SKM-1 (cell line): ENCODE data around the gene DAPK2.
A peak's percentile ranks its signal among the peaks of the same experiment; 100 is the strongest.

Experiments
- DNase-seq: peaks from one replicate; lab custom pipeline; 2025; ENCODE audit not compliant: unreplicated experiment; lab: John Stamatoyannopoulos, UW

DAPK2 gene

DNA sequence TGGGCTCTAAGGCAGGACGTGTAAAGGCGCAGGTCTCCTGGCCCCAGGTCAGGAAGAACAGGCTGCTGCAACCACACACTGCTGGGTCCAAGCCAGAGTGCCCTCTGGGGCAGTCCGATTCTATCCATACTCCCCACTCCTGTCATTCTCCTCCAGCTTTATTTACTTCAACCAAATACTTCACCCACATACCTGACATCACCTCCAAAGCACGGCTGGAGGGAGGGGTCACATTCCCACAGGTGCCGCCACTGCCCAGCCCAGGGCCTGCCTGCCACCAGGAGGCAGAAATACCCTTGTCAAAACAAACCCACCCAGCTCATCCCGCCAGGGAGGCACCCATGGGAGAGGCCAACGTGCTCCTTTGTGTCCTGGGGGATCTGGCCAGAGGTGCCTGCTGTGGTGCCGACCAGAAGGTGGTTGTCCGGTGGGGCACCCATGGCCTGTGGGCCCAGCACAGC lies 100.4 kb downstream of the DAPK2 start:
- no peak for DNase-seq

DNA sequence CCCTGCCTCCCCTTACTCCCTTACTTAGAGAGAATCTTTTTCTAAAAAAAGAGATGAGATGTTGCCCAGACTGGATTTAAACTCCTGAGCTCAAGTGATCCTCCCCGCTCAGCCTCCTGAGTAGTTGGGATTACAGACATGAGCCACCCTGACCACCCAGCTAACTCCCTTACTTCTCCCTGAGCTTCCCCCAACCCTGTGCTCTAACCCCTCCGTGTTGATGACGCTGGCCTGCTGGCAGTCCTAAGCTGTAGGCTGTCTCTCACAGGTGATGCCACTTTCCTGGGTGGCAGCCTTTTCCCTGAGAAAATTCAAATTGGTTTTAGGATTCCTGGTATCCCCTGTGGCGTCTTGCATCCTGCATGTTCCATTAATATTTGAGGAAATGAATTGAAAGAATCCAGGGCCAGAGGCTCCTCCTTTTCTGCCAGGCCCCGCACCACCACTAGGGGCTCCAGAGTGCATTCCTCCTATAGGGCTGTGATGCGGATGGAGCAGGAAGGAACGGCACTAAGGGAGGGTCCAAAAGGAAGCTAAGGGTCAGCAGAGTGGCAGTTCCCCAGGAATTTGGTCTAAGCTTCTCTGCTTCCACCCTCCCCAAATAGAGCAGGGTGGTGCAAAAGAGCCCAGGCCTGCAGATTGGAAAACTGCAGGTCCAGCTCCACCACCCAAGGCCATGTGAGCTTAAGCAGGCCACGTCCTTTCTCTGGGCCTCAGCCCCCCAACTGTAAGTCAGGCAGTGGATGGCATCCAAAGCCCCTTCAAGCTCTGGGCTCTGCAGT lies 101.1 kb downstream of the DAPK2 start:
- DNase-seq: peak; percentile 69

- DNase-seq: no peak
Observed at GRCh38 chr15:63944681-63944955, 101.7 kb downstream of the DAPK2 start.

DNA sequence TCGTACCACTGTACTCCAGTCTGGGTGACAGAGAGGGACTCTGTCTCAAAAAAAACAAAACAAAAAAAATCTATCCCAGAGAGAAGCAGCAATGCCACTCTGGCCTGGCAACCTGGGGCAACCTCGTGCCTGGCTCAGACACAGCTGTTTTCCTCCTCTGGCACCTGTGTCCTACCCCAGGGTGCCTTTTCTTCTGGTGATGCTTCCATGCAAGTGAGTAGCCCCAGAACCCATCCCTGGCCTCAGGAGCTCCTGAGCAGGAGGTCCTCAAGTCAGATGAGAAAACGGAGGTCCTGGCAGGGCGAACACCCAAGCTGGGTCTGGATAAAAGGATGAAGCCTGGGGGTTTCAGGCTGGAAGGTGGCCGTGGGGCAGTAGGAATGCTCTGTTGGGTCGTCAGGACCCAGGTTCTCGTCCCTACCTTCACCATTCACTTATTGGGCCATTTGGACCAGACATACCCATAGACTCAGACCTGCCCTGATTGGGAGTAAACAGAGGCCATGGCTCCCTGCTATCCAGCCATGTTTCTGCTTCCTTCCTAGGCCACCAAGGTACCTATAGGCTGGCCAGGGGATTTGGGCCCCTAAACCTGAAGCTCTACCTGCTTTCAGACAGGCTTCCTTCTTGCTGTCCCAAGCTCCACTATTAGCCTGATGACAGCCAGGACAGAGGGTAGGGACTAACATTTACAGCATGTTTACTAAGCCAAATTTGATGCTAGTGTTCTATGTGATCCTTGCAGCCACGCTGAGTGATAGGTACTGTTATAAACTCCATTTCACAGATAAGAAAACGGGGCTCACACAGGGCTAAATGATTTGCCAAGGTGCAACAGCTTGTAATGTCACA lies 102.2 kb downstream of the DAPK2 start:
- no peak for DNase-seq

DNA sequence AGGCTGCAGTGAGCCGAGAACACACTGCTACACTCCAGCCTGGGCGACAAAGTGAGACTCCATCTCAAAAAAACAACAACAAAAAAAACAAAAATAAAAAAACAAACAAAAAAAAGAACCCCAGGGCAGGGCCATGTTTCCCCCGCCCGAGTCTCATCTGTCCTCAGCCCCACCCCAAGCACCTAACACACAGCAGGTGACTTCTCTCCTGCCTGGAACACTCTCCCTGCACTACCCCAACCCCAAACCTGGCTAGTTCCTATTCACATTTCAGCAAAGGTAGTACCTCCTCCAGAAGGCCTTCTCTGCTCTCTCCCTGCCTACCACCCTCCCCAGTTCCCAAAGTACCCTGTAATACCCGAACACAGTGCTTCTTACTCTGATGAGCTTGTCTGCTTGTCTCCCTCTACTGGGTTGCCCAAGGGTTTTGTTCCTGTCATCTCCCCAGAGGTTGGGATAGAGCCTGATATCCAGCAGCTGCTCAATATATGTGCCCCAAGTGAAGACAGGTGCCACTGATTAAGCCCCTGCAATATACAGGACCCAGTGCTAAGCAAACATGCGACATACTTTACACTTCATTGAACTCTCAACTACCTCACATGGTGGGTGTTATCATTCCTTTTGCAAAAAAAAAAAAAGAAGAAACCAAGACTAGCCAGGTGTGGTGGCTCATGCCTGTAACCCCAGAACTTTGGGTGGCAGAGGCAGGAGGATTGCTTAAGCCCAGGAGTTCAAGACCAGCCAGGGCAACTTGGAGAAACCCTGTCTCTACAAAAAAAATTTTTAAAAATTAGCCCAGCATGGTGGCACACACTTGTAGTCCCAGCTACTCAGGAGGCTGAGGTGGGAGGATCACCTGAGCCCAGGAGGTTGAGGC lies 103.6 kb downstream of the DAPK2 start:
- no peak for DNase-seq

DNA sequence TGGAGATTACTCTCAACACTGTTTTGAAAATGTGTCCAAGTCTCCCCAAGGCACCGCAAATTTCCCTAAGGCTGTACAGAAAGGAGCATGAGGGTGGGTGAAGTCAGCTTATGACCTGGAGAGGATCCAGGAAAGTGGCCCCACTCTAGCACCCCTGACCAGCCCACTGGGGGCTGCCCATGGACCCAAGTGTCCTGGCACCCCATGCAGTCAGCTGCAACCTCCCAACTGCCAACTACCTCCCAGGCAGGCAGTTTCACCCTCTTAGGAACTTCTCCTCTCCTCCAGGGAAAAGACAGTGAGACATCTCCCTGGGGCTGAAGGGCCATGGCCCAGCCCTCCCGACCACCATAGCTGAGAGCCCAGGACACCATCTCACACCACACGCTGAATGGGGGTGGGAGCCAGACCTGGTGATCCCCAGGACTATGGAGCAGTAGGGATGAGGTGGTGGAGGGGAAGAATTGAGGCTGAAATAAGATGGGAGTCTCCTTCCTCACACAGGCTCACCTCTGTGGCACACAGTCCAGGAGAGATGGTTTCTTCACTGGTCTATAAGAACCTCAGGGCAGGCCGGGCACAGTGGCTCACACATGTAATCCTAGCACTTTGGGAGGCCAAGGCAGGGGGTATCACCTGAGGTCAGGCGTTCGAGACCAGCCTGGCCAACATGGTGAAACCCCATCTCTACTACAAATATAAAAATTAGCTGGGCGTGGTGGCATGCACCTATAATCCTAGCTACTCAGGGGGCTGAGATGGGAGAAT lies 104.4 kb downstream of the DAPK2 start:
- no peak for DNase-seq

DNA sequence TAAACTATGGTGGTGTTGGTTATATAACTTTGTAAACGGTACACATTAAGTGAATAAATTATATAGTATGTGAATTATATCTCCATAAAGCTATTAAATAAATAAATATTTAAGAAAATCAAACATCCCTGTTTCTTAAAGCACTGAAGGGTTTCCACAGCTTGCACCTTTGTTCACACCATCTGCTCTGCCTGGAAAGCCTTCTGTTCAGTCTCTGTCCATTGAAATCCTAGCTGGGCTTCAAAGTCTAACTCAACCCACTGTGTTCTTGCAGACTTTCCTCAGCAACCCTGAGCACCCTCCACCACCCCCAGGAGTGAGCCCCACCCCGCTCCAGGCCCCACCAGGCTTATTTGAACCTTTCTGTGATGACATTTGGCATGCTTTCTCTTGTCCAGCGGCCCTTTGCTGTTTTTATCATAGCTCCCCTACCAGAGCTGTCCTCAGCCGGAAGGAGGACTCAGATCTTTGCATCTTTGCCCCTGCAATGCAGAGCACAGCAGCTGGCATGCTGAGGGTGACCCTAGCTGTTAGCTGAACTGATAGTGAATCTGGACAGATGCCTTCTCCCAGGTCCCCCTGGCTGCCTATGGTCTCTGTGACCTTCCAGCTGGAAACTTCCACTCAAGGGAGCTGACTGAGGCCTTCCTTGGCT lies 105.2 kb downstream of the DAPK2 start:
- no peak for DNase-seq

GRCh38 chr15:63939531-63940130 lies 106.7 kb downstream of the DAPK2 start:
- no peak for DNase-seq

GRCh38 chr15:63938486-63939061 lies 107.7 kb downstream of the DAPK2 start:
- no peak for DNase-seq

DNA sequence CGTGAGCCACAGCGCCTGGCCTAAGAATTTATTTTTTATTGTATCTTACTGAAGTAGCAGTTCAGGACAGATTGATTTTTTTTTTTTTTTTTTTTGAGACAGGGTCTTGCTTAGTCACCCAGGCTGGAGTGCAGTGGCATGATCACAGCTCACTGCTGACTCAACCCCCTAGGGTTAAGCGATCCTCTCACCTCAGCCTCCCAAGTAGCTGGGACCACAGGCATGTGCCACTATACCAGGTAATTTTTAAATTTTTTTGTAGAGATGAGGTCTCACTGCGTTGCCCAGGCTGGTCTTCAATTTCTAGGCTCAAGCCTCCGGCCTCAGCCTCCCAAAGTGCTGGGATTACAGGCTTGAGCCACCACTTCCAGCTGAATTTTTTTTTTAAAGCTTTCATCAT lies 112.8 kb downstream of the DAPK2 start:
- no peak for DNase-seq

DNA sequence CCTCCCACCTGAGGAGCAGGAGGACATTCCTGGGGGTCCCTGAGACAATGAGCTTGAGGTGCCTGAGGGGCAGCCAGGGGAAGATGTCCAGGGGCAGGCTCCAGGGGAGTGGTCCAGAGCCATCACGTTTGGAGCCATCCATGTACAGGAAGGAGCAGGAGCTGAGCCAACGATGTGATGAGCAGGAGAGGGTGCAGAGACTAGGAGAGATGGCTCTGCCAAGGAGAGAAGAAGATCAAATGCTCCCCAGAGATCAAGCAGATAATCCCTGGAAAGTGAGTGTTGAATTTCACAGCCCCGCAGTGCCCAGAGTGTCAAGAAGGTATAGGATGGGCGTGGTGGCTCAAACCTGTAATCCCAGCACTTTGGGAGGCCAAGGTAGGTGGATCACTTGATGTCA lies 114.7 kb downstream of the DAPK2 start:
- DNase-seq: no peak

DNA sequence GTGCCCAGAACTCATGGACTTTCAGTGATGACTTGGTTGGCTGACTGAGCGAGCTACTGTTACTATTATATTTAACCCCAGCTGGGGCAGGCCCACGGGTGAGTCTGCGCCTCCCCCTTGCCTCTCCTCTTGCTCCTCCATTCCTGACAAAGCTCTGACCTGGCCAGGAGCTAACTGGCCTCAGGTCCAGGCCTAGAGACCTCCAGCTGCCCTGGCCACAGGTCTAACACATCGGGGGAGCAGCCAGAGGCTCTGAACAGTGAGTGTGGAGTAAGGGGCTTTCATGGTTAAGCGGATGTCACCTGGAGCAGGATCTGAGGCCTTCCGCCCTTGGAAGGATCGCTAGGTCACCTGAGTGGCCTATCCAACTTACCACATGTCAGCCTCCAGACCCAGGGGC lies 116.3 kb downstream of the DAPK2 start:
- no peak for DNase-seq

DNA sequence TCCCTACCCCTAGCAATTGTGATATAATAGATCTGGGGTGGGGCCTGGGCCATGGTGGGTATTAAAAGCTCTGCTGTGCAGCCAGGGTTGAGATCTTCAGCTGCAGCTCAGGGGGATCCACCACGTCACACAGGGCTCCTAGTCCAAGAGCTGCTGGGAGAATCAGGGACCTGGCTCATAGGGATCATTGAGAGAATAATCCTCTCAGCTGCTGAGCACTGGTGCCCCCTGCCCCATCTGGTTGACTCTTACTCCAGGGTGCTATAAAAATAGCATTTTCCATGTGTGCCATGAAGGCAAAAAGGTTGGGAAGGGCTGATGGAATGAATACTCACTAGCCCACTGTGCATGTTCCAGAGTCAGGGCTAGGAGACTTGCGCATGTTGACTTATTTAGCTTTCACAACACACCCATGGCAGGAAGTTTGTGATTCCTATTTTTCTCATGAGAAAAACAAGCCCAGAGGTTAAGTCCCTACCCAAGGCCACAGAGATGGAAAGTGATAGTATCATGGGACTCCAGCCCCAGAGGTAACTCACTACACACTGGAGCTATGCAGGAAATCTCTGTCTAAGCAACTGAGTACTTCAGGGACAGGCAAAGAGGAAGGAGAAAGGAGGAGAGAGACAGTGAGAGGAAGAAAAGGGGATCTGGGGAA lies 118.0 kb downstream of the DAPK2 start:
- DNase-seq: no peak

DNA sequence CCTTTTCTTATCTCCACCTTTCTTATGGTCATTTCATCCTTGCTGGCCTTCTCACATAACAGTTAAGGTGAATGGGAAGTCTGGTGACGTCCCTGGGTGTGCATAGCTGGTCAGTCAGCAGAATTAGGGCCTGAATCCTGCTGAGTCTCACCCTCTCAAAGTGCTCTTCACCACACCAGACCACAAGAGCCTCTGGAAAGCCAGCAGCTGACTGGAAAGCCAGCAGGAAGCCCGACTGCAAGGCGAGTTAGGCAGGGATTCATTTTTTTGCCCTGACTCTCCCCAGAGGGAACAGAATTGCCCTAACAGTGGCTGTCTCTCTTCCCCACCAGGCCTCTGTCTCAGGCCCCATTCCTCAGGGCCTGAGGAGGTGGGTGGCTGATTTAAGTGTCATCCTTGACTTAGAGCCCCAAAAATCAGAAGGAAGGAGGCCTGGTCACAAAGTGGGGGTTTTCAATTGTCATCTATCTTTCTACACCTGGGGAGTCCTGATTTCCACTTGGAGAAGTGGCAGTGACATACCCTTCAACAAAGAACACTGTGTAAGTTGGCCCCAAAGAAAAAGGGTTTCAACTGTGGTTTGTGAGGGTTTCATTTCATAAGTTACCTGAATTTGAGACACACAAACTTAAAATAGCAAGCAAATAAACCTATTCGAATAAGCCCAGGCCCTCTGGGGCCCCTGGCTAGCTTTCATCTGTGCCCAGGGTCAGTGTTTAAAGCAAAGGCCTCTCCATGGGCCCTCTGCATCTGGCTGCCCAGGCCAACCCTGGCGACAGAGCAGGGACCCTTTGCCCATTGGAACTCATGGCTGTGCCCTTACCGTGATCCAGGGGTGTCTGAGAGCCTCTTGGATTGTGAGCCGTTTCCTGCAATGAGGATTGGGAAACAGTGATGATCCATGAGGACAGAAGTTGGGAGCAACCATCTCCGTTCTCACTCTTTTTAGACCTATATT lies 122.0 kb downstream of the DAPK2 start:
- DNase-seq: no peak

DNA sequence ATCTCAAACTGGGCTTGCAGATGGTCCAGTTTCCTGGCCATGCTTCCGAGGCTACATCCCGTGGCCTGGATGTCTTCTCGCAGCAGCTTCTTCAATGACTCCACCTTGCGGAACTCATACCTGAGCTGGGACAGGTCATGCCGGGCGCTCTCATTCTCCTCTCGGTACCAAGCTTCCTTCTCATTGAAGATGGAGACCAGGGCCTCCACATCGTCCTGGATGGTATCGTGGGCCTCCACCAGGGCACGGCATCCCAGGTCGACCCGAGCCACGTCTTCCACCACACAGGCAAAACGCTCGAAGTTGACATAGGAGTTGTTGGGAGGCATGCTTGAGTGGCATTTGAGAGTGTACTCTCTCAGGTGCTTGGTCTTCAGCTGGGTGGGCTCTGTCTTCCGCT lies 123.4 kb downstream of the DAPK2 start:
- DNase-seq: no peak

DNA sequence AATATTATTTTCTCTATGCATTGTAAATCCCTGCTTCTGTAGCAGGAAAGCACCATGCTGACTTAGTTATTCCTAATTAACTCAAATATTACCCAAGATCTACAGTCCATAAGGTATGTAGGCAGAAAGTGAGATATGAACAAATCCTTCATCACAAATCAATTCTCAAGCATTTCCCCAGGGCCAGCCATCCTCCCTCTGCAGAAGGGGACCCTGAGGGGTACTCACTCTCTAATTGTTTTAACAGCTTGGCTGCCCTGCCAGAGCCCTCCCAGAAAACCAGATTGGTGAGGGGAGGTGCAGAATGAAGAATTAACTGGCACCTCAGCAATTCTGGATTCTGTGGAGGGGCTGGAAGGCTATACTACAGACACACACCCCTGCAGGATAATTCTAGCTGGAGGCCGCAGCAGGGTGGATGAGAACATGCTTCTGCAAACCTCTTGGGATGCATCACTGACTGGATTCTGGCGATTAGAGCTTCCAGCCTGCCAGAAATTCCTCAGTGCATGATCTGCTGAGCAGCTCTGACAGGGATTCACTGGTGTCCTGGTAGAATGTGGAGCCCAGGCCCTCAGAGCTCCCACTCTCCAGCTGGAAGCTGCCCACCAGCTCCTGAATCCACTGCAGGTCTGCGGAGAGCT lies 123.9 kb downstream of the DAPK2 start:
- DNase-seq: no peak

- no peak for DNase-seq
Observed at GRCh38 chr15:63920504-63921175, 125.6 kb downstream of the DAPK2 start.
